ENCODE data around the gene ZNF275. TPM values are rescaled to one million over a fixed set of nuclear protein-coding genes. Genes with fewer than 3 reads are reported as not detected.
A peak's percentile ranks its signal among the peaks of the same experiment; 100 is the strongest.

The ZNF275 gene
- total and polyA plus RNA-seq, 2 donors from 2014 or later = 4.3 to 11.2 TPM

DNA sequence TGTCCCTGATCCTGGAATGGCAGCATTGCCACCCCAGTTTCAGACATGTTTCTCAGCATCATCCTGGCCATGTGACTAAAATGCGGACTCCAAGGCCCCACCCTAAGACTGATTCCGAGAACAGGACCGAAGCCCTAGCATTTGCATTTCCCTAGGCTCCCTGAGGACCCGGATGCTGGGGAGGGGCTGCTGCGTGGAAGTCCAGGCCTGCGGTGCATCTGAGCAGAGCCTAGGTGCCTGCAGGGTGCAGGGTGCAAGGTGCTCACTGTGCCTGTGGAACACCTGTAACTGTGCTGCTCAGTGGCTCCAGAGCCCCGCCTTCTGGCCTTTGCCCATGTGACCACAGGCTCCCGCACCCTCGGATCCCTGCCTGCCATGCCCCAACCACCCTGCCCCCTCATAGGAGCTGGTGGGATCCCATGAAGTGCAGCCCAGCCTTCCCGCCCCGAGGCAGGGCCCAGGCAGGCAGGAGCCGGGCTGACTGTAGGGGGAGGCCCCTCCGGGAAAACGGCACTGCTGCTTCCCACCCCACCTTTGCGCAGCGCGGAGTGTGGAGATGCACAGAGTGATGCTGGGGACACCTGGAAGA is 27.3 kb upstream of the ZNF275 start:
- Histone ChIP-seq H3K36me3 (ENCODE audit: control insufficient read depth in 2 of 3, insufficient read depth in 3 of 3, low read length in 3 of 3) (no peaks in the 10 kb centered on the region), H3K9me3 (ENCODE audit: control insufficient read depth in 2 of 3, insufficient read depth in 1 of 3, low read length in 3 of 3) (no peaks in the 10 kb centered on the region), H3K27ac (ENCODE audit: low read depth in 2 of 2, low read length in 2 of 2) (no peak overlapping the region), H3K4me1 (ENCODE audit: control insufficient read depth in 2 of 3, insufficient read depth in 2 of 3, low read depth in 1 of 3, low read length in 3 of 3) (no peaks in the 10 kb centered on the region), H3K27me3 (ENCODE audit: control insufficient read depth, insufficient read depth, low read length) (no peaks in the 10 kb centered on the region), H3K9ac (ENCODE audit: low read length in 3 of 3) (no peak overlapping the region), H3K4me3 (ENCODE audit: low read length in 3 of 3) (no peak overlapping the region)
- TF ChIP-seq CTCF (IDR thresholded peaks at IDR 0.05; ENCODE audit: borderline replicate concordance, extremely low read depth, insufficient read depth) = no peak
- DNase-seq (peak in 1 of 5 donors; percentile 61), FAIRE-seq (no peak)
- intact Hi-C loops (cut with DNase I) = no loop called here

DNA sequence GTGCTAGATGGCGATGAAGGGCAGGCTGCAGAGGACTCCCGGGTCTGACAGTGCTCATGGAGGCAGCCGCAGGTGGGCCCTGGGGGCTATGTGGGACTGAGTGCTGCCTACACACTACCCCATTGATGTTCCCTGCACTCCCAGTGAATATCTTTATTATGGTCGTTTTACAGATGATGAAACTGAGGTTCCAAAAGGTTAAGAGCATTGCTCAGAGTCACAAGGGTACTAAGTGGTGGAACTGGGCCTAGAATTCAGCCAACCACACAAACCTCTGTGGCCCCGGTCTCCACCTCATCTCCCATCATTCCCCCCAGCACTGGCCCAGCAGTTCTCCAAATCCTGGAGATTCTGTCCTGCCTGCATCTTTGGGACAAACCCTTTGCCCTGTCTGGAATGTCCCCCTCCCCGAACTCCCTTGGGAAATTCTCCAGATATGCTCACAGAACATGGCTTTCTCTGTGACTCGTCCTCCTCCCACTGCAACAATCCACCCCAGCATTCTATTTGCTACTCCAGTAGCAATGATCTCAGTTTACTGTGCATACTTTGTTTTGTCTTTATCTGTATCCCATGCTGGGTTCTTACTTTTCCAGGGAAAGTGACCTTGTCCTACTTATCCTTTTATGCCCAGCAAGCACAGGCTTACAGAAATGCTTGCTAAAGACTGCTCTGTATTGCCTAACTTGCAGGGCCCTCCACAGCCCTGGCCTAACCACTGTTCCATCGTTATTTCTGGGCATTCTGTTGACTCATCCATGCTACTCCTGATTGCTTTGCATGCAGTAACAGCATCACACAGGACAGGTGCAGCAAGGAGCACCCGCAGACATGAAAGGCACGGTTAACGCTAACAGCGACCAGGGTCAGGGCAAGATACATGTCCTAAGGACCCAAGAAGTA is 26.4 kb upstream of the ZNF275 start:
- Histone ChIP-seq H3K4me3 (ENCODE audit: low read length in 3 of 3) (no peak overlapping the region), H3K36me3 (ENCODE audit: control insufficient read depth in 2 of 3, insufficient read depth in 3 of 3, low read length in 3 of 3) (no peaks in the 10 kb centered on the region), H3K9me3 (ENCODE audit: control insufficient read depth in 2 of 3, insufficient read depth in 1 of 3, low read length in 3 of 3) (no peaks in the 10 kb centered on the region), H3K4me1 (ENCODE audit: control insufficient read depth in 2 of 3, insufficient read depth in 2 of 3, low read depth in 1 of 3, low read length in 3 of 3) (no peaks in the 10 kb centered on the region), H3K9ac (ENCODE audit: low read length in 3 of 3) (no peak overlapping the region), H3K27me3 (ENCODE audit: control insufficient read depth, insufficient read depth, low read length) (no peaks in the 10 kb centered on the region), H3K27ac (ENCODE audit: low read depth in 2 of 2, low read length in 2 of 2) (no peak overlapping the region)
- intact Hi-C loops (cut with DNase I) = no loop called here
- no peak for TF ChIP-seq CTCF (IDR thresholded peaks at IDR 0.05; ENCODE audit: borderline replicate concordance, extremely low read depth, insufficient read depth)
- FAIRE-seq (no peak), DNase-seq (peak in 1 of 5 donors; percentile 38)

DNA sequence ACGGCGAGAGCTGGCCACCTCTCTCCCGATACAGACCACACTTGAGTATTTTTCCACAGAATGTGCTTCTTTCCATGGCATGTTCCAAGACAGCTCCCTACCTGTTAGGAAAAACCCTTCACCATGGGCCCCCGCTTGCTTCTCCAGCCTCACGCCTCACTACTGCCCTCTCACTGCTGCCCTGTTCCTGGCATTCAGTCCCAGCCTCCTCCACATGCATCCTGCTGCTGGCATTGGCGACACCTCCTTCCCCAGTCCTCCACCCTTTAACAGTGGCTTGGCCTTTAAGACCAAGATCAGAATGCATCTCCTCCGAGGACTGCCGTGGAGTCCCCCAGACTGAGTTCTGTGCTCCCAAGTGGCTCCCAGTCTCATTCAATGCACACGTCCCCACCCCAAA is 23.1 kb upstream of the ZNF275 start:
- Histone ChIP-seq H3K4me1 (ENCODE audit: control insufficient read depth in 2 of 3, insufficient read depth in 2 of 3, low read depth in 1 of 3, low read length in 3 of 3) (no peaks in the 10 kb centered on the region), H3K4me3 (ENCODE audit: low read length in 3 of 3) (no peak overlapping the region), H3K27ac (ENCODE audit: low read depth in 2 of 2, low read length in 2 of 2) (no peak overlapping the region), H3K9me3 (ENCODE audit: control insufficient read depth in 2 of 3, insufficient read depth in 1 of 3, low read length in 3 of 3) (no peaks in the 10 kb centered on the region), H3K27me3 (ENCODE audit: control insufficient read depth, insufficient read depth, low read length) (no peaks in the 10 kb centered on the region), H3K9ac (ENCODE audit: low read length in 3 of 3) (no peak overlapping the region), H3K36me3 (ENCODE audit: control insufficient read depth in 2 of 3, insufficient read depth in 3 of 3, low read length in 3 of 3) (no peaks in the 10 kb centered on the region)
- no peak for DNase-seq
- intact Hi-C loops (cut with DNase I) = no loop called here
- FAIRE-seq = no peak
- no peak for TF ChIP-seq CTCF (IDR thresholded peaks at IDR 0.05; ENCODE audit: borderline replicate concordance, extremely low read depth, insufficient read depth)

Data from kidney (tissue), 14 donors.